GM21825 (cell line): ENCODE results near the gene CD247.

Experiments
- ATAC-seq: cut with Tn5 transposase; IDR thresholded peaks from one replicate; pipeline ENCODE4 v1.9.1; 2021; ENCODE audit warnings: mild to moderate bottlenecking, moderate library complexity; ENCODE audit not compliant: unreplicated experiment

Gene CD247

DNA sequence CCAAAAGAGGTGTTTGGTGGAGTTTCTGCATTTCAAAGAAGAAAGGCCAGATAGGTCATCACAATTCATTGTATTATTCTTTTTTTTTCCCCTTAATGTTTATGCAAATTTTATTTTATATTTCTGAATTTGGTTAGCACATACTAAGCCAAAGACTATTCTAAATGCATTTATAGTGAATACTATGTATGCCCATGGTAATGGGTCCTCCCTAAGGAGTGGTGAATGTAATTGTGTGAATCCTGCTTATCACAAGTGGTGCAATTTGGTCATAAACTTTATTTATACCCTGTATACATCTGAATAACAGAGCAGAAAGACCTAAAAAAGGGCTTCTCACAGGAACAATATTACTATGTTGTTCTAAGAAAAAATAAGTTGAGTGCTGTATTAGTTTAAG lies 99.1 kb downstream of the CD247 start:
- no peak for ATAC-seq

GRCh38 chr1:167418391-167418790 lies 99.9 kb downstream of the CD247 start:
- ATAC-seq, result no peak

DNA sequence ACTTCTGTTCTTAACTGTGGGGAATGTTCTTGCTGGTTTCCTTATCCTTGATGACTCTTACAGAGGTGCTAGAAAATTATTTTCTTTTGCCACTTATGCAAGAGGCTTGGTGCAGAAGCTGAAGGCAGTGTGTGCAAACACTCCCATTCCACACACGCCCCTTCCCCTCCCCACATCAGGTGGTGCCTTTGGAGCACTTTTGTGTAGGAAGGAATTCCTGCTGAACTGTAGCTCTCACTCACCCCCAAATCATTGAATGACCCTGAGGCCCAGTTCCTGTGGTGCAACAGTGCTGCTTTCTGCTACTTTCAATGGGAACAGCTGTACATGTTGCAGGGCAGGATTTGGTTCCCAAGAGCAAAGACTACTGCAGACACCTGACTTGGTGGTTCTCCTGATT lies 101.8 kb downstream of the CD247 start:
- no peak for ATAC-seq

DNA sequence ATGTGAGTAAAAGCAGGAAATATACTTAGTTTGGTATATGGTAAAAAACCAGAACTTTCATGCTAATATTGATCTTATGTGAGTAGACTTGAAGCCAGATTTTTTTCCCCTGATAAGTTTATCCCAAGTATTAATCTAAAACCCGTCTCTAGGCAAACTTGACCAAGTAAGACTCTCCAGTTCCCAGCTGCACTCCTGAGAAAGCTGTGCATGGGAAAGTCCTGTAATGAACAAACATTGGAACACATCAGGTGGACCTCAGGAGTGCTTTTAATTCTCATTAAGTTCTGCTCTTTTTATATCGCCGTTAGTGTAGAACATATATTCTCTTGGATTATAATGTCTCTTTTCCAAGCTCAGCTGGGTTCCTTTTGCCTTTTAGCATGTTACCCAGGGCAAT lies 105.0 kb downstream of the CD247 start:
- no peak for ATAC-seq

DNA sequence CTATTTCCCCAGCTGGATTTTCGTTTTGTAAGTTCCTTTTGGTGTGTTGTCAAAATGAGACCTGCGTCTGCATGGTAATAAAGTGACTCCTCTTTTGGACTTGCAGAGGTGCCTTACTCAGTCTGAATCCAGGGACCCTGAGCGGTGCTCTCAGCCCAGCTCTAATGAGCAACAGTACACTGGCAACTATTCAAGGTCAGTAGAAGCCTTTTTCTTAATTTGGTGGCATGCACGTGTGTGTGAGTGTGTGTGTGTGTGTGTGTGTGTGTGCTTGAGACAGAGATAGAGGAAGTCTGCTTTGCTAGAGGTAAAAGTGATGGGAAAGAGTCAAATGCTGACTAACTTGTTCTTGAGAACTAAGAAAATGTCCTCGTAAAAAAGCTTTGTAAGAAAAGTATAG lies 105.4 kb downstream of the CD247 start:
- ATAC-seq, result no peak

- no peak for ATAC-seq
Measured at GRCh38 chr1:167412072-167412471, 106.3 kb downstream of the CD247 start.

GRCh38 chr1:167409183-167409582 lies 109.1 kb downstream of the CD247 start:
- ATAC-seq, result no peak

DNA sequence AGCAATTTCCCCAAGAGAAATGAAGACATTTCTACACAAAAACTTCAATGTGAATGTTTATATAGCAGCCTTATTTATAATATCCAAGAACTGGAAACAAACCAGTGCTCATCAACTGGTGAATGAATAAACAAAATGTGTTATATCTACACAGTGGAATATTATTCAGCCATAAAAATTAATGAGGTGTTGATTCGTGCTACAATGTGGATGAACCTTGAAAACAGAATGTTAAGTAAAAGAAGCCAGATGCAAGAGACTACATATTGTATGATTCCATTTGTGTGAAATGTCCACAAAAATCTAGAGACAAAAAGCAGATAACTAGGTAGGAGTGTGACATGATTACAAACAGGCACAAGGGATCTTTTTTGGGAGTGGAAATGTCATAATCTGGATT lies 110.0 kb downstream of the CD247 start:
- ATAC-seq, result no peak

- ATAC-seq, result no peak
Measured at GRCh38 chr1:167404908-167405307, 113.4 kb downstream of the CD247 start.

GRCh38 chr1:167404161-167404888 lies 114.0 kb downstream of the CD247 start:
- ATAC-seq, result no peak

- ATAC-seq, result no peak
Measured at GRCh38 chr1:167401260-167401873, 117.0 kb downstream of the CD247 start.

DNA sequence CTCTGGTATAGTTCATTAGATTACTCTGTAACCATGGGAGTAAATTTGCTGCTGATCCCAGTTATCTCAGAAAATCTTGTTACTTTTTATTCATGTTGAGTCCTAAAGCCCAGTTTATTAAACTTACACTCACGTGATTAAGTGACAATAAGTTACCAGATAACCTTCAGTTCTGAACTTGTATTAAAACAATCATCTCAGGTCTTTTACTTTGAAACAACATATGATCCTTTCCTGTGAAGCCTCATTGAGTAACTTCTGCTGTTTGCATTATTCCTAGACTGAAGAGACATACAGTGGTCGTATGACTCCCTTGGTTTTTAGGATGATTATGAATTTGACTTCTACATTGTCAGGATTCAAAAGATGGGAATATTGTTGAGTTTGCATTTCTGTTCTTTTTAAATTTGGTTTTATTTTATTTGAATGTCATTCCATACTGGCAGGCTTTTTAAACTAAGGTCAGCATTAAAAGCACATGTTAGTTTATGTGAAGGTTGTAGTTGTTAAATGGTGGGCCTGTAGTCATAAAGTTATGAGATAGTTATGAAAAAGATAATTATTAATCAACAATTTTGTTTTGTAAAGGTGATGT lies 117.9 kb downstream of the CD247 start:
- ATAC-seq, result no peak

DNA sequence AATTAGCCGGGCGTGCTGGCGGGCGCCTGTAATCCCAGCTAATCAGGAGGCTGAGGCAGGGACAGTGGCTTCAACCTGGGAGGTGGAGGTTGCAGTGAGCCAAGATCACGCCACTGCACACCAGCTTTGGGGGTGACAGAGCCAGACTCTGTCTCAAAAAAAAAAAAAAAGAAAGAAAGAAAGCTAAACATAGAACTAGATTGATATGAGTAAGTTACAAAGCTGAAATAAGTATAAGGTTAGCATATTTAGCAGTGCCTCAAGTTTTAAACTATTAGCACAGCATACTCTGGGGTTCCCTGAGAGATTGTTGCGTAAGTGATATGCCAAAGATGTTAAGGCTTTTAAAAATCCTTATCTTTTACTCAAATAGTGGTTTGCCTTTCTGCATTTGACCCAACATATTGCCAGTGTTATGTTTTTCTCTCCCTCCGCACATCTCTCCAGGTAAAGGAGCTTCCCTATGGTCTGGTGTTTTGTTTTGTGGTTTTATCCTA lies 126.1 kb downstream of the CD247 start:
- ATAC-seq, result no peak

DNA sequence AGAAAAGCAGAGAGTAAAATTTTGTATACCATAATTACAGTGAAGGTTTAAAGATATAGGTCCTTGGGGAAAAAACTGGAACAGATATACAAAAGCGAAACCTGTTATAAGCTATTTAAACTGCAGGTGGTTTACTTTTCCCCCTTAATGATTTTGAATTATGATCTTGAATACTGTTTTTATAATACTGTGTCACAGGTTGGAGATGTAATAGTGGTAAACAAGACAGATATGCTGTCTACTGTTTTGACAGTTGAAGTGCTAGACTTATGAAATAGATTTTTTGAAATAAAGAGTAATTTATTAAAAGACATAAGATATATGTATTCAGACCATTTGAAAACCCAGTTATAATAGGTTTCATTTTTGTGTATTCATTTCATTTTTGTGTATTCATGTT lies 129.4 kb downstream of the CD247 start:
- no peak for ATAC-seq

DNA sequence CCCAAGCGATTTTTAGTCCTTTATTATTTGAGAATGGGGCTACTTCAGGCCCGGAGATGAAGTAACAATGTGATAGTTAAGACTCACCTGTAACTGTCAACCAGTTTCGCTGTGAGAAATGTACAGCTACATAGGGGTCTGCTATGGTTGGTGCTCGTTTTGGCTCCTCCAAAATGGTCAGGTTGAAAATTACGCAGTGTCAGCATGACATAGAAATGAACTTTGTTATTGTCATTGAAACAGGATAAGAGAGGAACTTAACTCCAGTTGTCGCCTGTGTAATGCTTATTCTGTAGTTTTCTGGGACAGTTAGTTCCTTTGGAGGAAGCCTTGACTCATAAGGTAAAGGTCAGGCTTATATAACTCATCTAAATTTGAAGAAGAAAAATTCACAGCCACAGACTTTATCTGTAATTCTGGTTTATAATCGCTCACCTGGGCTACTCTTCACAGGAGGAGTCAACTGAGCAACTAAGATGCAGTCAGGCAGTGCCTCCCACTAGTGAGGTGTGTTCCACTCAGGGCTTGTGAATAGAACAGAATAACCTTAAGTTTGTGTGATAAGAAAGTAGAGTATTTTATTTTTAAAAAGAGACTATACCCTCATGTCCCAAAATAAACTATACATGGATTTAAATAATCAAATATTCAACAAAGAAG lies 130.9 kb downstream of the CD247 start:
- ATAC-seq, result no peak
